ENCODE measurements around the gene HOXD13.

- TF ChIP-seq POLR2A (IDR thresholded peaks at IDR 0.05): no peak
- no peak for TF ChIP-seq CTCF (IDR thresholded peaks at IDR 0.05)
- no peak for TF ChIP-seq EP300 (IDR thresholded peaks at IDR 0.05)
These were observed 22.6 kb downstream of the HOXD13 start for GRCh38 chr2:176114930-176115625.
